GM12878 (cell line): Measurements from ENCODE around the gene BCAR3. TPM values are rescaled to one million over a fixed set of nuclear protein-coding genes. Genes with fewer than 3 reads are reported as not detected.

Experiments used
- ATF7 ChIP-seq: fragments of 450-650 bp; IDR thresholded peaks from 2 replicates; pipeline ENCODE4 v1.6.1; 2016; ENCODE audit warnings: low read depth, mild to moderate bottlenecking
- BACH1 ChIP-seq: fragments of 450-650 bp; IDR thresholded peaks from 2 replicates; pipeline ENCODE4 v1.6.1; 2017; ENCODE audit warnings: mild to moderate bottlenecking, borderline replicate concordance
- BHLHE40 ChIP-seq, 2 experiments: fragments of 450-650 bp in 1 of 2; IDR thresholded peaks; 2 replicates each; pipeline ENCODE4 v1.6.1; 2011 to 2017; ENCODE audit warnings: low read depth in 2 of 2, borderline replicate concordance in 1 of 2, improper control_type of control experiment in 1 of 2, low read length in 1 of 2, mild to moderate bottlenecking in 1 of 2
- BMI1 ChIP-seq: fragments of 450-650 bp; IDR thresholded peaks from 2 replicates; pipeline ENCODE4 v1.6.1; 2016; ENCODE audit warnings: mild to moderate bottlenecking, moderate library complexity, borderline replicate concordance
- CEBPB ChIP-seq, 2 experiments: fragments of 150-350 bp in 1 of 2; IDR thresholded peaks; 2 replicates each; pipeline ENCODE4 v1.6.1; 2012 to 2014; ENCODE audit warnings: low read depth in 2 of 2, low read length in 2 of 2, borderline replicate concordance in 1 of 2, inconsistent platforms in 1 of 2
- CTCF ChIP-seq, 3 experiments: IDR thresholded peaks in 2 of 3; conservative IDR thresholded peaks in 1 of 3; 2 replicates each; pipeline ENCODE4 v1.5.1; 2011; ENCODE audit warnings: low read depth in 3 of 3, low read length in 3 of 3, mild to moderate bottlenecking in 3 of 3, control low read depth in 2 of 3, moderate library complexity in 2 of 3, inconsistent platforms in 1 of 3, mixed read lengths in 1 of 3; ENCODE audit not compliant: control insufficient read depth in 2 of 3, insufficient read depth in 1 of 3; ENCODE audit errors: extremely low read depth in 1 of 3
- FOXM1 ChIP-seq: IDR thresholded peaks from 2 replicates; pipeline ENCODE4 v1.6.1; 2012; ENCODE audit warnings: low read depth, mild to moderate bottlenecking, inconsistent platforms, low read length, moderate library complexity
- IKZF1 ChIP-seq: fragments of 450-650 bp; conservative IDR thresholded peaks from 2 replicates; pipeline ENCODE4 v1.6.1; 2017; ENCODE audit warnings: antibody characterized with exemption, mild to moderate bottlenecking
- IRF4 ChIP-seq: IDR thresholded peaks from 2 replicates; pipeline ENCODE4 v1.6.1; 2011; ENCODE audit warnings: low read depth, low read length
- MAX ChIP-seq: IDR thresholded peaks from 2 replicates; pipeline ENCODE4 v1.6.1; 2012; ENCODE audit warnings: low read depth, low read length, improper control_type of control experiment
- MTA3 ChIP-seq: IDR thresholded peaks from 2 replicates; pipeline ENCODE4 v1.6.1; 2012; ENCODE audit warnings: low read length, inconsistent platforms, borderline replicate concordance
- MYB ChIP-seq: fragments of 150-350 bp; IDR thresholded peaks from 2 replicates; pipeline ENCODE4 v1.6.1; 2014; ENCODE audit warnings: mild to moderate bottlenecking, low read depth, low read length, borderline replicate concordance
- NBN ChIP-seq: fragments of 450-650 bp; IDR thresholded peaks from 2 replicates; pipeline ENCODE4 v1.6.1; 2016
- NR2C1 ChIP-seq: fragments of 450-650 bp; IDR thresholded peaks from 2 replicates; pipeline ENCODE4 v1.6.1; 2017; ENCODE audit warnings: antibody characterized with exemption, mild to moderate bottlenecking, moderate library complexity
- PBX3 ChIP-seq: IDR thresholded peaks from 2 replicates; pipeline ENCODE4 v1.6.1; 2011; ENCODE audit warnings: mild to moderate bottlenecking, low read depth, low read length, moderate library complexity; ENCODE audit not compliant: insufficient replicate concordance
- POU2F2 ChIP-seq: IDR thresholded peaks from 3 replicates; pipeline ENCODE4 v1.6.1; 2011; ENCODE audit warnings: low read depth, mild to moderate bottlenecking, low read length, borderline replicate concordance
- RAD21 ChIP-seq: IDR thresholded peaks from 2 replicates; pipeline ENCODE4 v1.6.1; 2011; ENCODE audit warnings: mild to moderate bottlenecking, low read depth, low read length, moderate library complexity; ENCODE audit not compliant: insufficient read depth
- RELB ChIP-seq: fragments of 450-650 bp; IDR thresholded peaks from 2 replicates; pipeline ENCODE4 v1.6.1; 2017; ENCODE audit warnings: low read depth, mild to moderate bottlenecking, moderate library complexity
- SKIL ChIP-seq: fragments of 450-650 bp; IDR thresholded peaks from 2 replicates; pipeline ENCODE4 v1.6.1; 2017; ENCODE audit warnings: mild to moderate bottlenecking, low read depth, inconsistent platforms; ENCODE audit not compliant: poor library complexity, severe bottlenecking
- SRF ChIP-seq, 2 experiments: IDR thresholded peaks; 2 replicates each; pipeline ENCODE4 v1.6.1; 2011; ENCODE audit warnings: low read depth in 2 of 2, low read length in 2 of 2, mild to moderate bottlenecking in 1 of 2, moderate library complexity in 1 of 2
- TCF3 ChIP-seq: IDR thresholded peaks from 2 replicates; pipeline ENCODE4 v1.6.1; 2012; ENCODE audit warnings: low read depth, mild to moderate bottlenecking, low read length, borderline replicate concordance; ENCODE audit not compliant: insufficient read depth
- YY1 ChIP-seq: IDR thresholded peaks from 2 replicates; pipeline ENCODE4 v1.6.1; 2011; ENCODE audit warnings: low read depth, mild to moderate bottlenecking, low read length
- ZNF274 ChIP-seq: IDR thresholded peaks from one replicate; pipeline ENCODE4 v1.8.0; 2011; ENCODE audit not compliant: insufficient read length, insufficient read depth
- ZSCAN29 ChIP-seq: fragments of 450-650 bp; IDR thresholded peaks from 2 replicates; pipeline ENCODE4 v1.6.1; 2017; ENCODE audit warnings: mild to moderate bottlenecking, moderate library complexity
- polyA plus RNA-seq, 11 experiments: library from polyadenylated mRNA; depleted of rRNA in 4 of 11; unstranded in 6 of 11; stranded (reverse) in 5 of 11; fragments of >200 nt; fragmentation: Nextera tagmentation in 4 of 11; fragmentation: Illumina TruSeq in 1 of 11; extraction: Ambion mirVana in 4 of 11; extraction: Trizol in 1 of 11; gene quantifications; 1 replicate in 1 of 11; 2 replicates in 10 of 11; pipeline versions ENCODE4 v1.2.1 to v1.2.3, GENCODE V29; 2011 to 2016; ENCODE audit warnings: inconsistent platforms in 2 of 11, missing spikeins in 2 of 11, low read depth in 1 of 11
- total RNA-seq, 4 experiments: library from RNA; depleted of rRNA in 3 of 4; stranded (reverse); fragments of >200 nt in 3 of 4; fragmentation: Illumina TruSeq in 1 of 4; extraction: Trizol in 1 of 4; gene quantifications; 2 replicates each; pipeline versions ENCODE4 v1.2.1 to v1.2.3, GENCODE V29; 2013 to 2021

Gene BCAR3
- total and polyA plus RNA-seq, 10 of the 15 experiments (the other 5 are each of a cell fraction or from before 2014, with no cell fraction given) = 1.3 to 6.6 (median 1.8) TPM

GRCh38 chr1:93715529-93716126, 34.0 kb upstream of the BCAR3 start (continued):
- peak in 1 of 2 experiments; percentile 71; a peak in 2 of 4 replicates for TF ChIP-seq BHLHE40 (IDR thresholded peaks at IDR 0.05; ENCODE audit: borderline replicate concordance in 1 of 2, low read depth in 2 of 2, low read length in 1 of 2)
- no peak for TF ChIP-seq MYB
- no peak for TF ChIP-seq ZSCAN29
- no peak for TF ChIP-seq BMI1
- TF ChIP-seq NR2C1 = no peak
- no peak for TF ChIP-seq RAD21
- TF ChIP-seq SRF (IDR thresholded peaks at IDR 0.05; ENCODE audit: low read depth in 2 of 2, low read length in 2 of 2) = no peak
- TF ChIP-seq ATF7 = no peak
- no peak for TF ChIP-seq SKIL
- no peak for TF ChIP-seq BACH1
- no peak for TF ChIP-seq FOXM1
- TF ChIP-seq CTCF (IDR thresholded peaks at IDR 0.05 in 2 of 3, conservative IDR thresholded peaks at IDR 0.05 in 1 of 3; ENCODE audit: control insufficient read depth in 2 of 3, extremely low read depth in 1 of 3, insufficient read depth in 1 of 3, low read depth in 3 of 3, low read length in 3 of 3) = no peak
- TF ChIP-seq POU2F2 = no peak
- TF ChIP-seq MAX = no peak
- no peak for TF ChIP-seq MTA3
- no peak for TF ChIP-seq NBN
- peak; percentile 73; the same call in 1 of the 2 replicates for TF ChIP-seq IKZF1
- TF ChIP-seq RELB = no peak
- no peak for TF ChIP-seq IRF4
- no peak for TF ChIP-seq TCF3
- TF ChIP-seq CEBPB (IDR thresholded peaks at IDR 0.05; ENCODE audit: borderline replicate concordance in 1 of 2, low read depth in 2 of 2, low read length in 2 of 2) = no peak
- TF ChIP-seq ZNF274 = no peak
- no peak for TF ChIP-seq PBX3
- TF ChIP-seq YY1 = no peak
